Esophagus squamous epithelium (tissue), 4 donors: ENCODE results near the gene SLC24A5.

Source experiments
- CTCF ChIP-seq, 6 experiments: fragments of 450-650 bp in 4 of 6; fragments of 200-600 bp in 2 of 6; sonication (generic) in 2 of 6; IDR thresholded peaks; one replicate each; pipeline ENCODE4 v1.5.1; 2016 to 2019; ENCODE audit warnings: antibody characterized with exemption in 6 of 6, mild to moderate bottlenecking in 4 of 6, moderate library complexity in 4 of 6
- POLR2A ChIP-seq, 4 donors: fragments of 450-650 bp; IDR thresholded peaks; one replicate each; pipeline ENCODE4 v1.6.1; 2017; ENCODE audit warnings: antibody characterized with exemption in 4 of 4, mild to moderate bottlenecking in 4 of 4, moderate library complexity in 3 of 4

- TF ChIP-seq CTCF (IDR thresholded peaks at IDR 0.05) (no peak), POLR2A (IDR thresholded peaks at IDR 0.05) (no peak)
Measured at GRCh38 chr15:48112242-48112641, 8.5 kb upstream of the SLC24A5 start.
